NCI-H1048 (cell line): ENCODE measurements around the gene TCERG1.

Experiments used
- DNase-seq: peaks from one replicate; lab custom pipeline; 2025; lab: John Stamatoyannopoulos, UW

Gene TCERG1

GRCh38 chr5:146446861-146447733 lies at the start of gene TCERG1:
Gene TCERG1 (plus strand): TSS chr5:146447333. CDS start chr5:146447350, 17 bp downstream.
- DNase-seq, result peak; percentile 99

DNA sequence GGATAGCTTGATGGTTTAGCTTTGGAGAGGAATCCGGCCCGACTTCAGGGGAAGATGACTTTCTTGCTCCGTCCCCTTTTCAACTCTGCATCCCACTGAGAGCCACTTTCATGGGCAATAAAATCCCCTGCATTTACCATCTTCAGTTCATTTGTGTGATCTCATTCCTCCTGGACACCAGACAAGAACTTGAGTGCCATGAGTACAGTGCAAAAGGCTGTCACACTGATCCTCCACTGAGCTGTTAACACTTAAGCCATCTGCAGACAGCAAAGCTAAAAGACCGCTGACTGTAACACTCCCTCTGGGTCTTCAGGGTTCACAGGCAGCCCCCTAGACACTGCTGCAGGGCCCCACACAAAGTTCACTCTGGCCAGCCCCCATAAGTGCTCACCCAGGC lies 48.3 kb upstream of the TCERG1 start:
- DNase-seq, result no peak

GRCh38 chr5:146399481-146399880 lies 47.7 kb upstream of the TCERG1 start:
- no peak for DNase-seq

GRCh38 chr5:146400201-146400600 lies 46.9 kb upstream of the TCERG1 start:
- DNase-seq, result no peak

GRCh38 chr5:146401021-146401420 lies 46.1 kb upstream of the TCERG1 start:
- no peak for DNase-seq

GRCh38 chr5:146402949-146403348 lies 44.2 kb upstream of the TCERG1 start:
- no peak for DNase-seq

DNA sequence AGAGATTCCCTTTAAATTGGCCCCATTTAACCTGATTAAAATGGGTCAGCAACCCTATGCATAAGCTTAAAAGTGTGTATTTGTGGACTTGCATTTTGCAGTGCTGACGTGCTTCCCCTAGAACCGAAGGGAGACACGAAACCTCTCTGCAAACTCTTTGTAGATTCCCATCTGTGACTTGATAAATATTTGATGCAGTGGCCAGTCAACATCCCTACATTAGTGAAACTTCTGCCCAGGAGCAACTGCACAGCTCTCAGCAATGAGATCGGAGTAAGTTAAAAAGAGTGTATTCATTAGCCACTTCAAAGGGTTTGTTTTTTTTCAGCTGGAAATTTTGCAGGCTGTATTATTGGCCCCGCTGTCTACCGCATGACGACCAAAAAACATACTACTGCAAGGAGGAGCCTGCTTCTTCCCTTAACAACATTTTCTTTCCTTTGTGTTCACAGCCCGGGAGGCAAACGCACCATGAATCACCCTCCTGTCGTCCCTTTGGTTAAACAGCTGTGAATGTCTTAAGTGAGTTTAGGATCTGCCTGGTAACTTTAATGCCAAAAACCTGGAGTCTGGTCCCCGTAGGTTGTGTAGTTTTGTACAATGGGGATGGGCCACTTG lies 38.0 kb upstream of the TCERG1 start:
- no peak for DNase-seq

DNA sequence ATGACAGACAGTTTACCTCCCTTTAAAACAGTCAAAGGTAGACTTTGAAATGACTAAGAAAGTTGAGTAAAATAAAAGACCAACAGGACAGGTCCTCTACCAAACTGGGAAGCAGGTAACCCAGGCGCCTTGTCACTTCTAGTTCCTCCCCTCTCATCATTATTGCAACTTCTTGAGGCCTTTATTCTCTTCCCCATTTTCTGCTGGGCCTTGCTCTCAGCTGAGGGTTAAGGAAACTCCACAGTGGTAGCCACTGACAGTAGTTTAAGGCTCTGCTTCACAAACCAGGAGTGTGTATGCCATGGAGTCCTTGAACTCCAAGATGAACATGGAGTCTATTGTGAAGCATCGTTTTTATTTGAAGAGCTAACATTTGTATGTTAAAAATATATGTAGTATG lies 36.9 kb upstream of the TCERG1 start:
- DNase-seq, result no peak

DNA sequence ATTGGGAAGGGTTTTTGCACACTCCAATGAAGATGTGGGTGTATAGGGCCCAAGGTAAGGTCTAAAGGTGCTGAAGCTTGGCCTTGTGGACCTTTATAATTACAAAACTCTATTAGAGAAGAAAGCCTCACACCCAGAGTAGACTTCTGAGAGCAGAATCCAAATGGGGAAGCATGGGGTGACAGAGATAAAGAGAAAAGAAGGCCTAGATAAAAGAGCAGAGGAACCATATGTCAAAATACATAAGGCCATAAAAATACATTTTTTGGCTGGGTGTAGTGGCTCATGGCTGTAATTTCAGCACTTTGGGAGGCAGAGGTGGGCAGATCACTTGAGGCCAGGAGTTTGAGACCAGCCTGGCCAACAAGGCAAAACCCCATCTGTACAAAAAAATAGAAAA lies 27.4 kb upstream of the TCERG1 start:
- DNase-seq, result no peak

GRCh38 chr5:146425023-146425422 lies 22.1 kb upstream of the TCERG1 start:
- no peak for DNase-seq

GRCh38 chr5:146426305-146426704 lies 20.8 kb upstream of the TCERG1 start:
- DNase-seq, result no peak

DNA sequence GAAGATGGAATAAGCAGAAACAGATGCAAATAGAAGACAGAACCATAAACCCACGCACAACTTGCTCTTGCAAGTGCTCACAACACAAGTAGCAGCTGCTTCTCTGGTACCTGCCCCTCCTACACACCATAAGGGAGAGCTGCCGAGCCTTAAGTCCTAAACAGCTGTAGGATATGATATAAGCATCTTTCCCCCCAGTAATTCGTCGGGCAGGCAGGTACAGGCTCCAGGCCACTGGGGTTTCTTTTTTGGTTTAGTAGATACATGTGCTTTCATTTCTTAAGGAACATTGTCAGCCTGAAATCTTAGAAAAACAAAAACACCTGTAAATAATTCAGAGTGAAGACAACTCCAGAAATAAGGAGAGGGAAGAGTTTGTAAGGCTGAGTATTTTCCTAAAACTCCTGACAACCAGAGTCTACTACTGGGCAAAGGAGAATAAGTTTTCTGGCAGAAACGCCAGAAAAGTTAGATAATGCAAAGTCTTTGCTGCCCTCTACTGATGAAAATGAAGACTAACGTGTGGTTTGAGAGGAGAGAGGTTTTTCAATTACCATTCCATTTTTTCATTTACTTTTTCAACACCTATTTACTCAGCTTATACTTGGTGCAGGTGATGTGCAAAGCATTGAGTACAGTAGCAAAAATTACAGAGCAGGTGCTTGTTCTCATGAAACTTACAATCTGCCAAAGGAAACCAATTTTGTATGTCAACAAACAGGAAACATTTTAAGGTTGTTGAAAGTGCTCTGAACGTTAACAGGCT lies 20.1 kb upstream of the TCERG1 start:
- no peak for DNase-seq

DNA sequence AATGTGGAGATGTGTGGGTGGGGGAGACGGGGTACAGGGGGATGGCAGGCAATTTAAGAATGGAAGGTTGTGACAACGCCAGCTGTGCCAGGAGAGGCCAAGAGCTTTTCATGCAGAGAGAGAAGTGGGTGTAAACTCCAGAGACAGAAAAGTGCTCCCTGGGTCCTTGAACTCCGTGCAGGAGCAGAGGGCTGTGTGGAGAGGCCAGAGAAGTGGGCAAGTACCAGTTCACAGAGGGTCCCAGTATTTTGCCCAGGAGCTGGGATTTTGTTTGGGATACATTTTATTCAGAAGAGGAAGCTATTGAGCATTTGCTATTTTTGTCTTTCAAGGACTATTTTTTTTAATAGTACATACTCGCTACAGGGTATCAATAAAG lies 19.5 kb upstream of the TCERG1 start:
- no peak for DNase-seq

- DNase-seq, result no peak
Measured at GRCh38 chr5:146428658-146429057, 18.5 kb upstream of the TCERG1 start.

GRCh38 chr5:146440353-146440752 lies 6.8 kb upstream of the TCERG1 start:
- DNase-seq, result no peak

- DNase-seq, result no peak
Measured at GRCh38 chr5:146440870-146441495, 6.2 kb upstream of the TCERG1 start.

GRCh38 chr5:146441896-146442295 lies 5.2 kb upstream of the TCERG1 start:
- DNase-seq, result no peak

- no peak for DNase-seq
Measured at GRCh38 chr5:146447734-146448380, 724 bp downstream of the TCERG1 start.

DNA sequence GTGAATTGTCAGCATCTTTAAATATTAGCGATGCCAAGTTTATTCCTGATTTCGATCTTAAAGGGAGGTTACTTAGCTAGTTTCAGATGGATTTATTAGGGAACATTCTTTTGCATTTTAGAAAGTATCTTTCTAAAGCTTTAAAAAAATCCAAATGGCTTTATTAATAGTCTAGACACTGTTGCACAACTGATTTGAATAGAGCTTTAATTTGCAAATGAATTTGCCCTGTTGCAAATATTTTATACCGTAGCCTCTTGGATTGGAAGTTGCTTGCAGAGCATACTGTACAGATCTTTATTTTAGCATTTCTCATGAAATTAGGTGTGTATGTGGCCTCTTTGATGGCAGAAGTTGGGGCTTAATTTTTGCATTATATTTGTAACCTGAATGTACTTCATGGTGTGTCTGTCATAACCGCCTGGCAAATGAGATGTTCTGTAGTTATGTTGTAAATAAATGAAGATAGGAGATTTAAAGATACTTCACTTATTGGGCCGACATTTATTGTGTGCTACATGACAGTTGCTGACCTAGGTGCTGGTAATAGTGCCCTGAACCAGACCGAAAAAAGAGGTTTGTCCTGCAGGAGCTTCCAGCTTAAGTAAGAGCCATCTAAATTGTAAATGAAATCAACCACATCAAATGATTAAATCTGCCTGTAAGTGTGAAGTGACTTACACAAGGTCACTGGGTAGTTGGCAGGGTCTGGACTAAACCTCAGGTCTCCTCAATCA lies 1.8 kb downstream of the TCERG1 start:
- DNase-seq, result no peak

- no peak for DNase-seq
Measured at GRCh38 chr5:146450002-146450401, 2.9 kb downstream of the TCERG1 start.

DNA sequence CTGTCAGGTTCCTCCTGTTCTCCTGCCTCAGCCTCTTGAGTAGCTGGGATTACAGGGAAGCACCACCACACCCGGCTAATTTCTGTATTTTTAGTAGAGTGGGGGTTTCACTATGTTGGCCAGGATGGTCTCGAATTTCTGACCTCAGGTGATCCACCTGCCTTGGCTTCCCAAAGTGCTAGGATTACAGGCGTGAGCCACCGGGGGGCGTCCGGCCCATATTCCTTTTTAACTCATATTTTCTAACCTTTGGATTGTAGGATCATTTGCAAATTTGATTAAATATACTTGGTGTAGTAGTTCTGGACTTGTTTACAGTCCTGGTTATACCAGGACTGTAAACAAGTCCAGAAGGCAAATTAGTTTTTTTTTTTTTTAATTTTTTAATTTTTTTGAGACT lies 4.3 kb downstream of the TCERG1 start:
- no peak for DNase-seq
